B cell (primary cell): ENCODE results near the gene MAN2B1. TPM values are rescaled to one million over a fixed set of nuclear protein-coding genes. Genes with fewer than 3 reads are reported as not detected.

Source experiments
- ATAC-seq: fragments of 200-7000 bp; cut with Tn5 transposase; one replicate; pipeline ENCODE4 v1.10.0; 2021; ENCODE audit warnings: low read depth, mild to moderate bottlenecking, moderate number of reproducible peaks, moderate library complexity
- CTCF ChIA-PET: fragments of 350-600 bp; sonication (Branson Sonifier 250); formaldehyde crosslinking; loops from one replicate; lab custom pipeline; 2021; ENCODE audit warnings: antibody characterized with exemption, inconsistent platforms; lab: Charles Lee
- POLR2A ChIA-PET: fragments of 350-600 bp; sonication (Branson Sonifier 250); formaldehyde crosslinking; loops from one replicate; lab custom pipeline; 2021; ENCODE audit warnings: antibody characterized with exemption; lab: Charles Lee
- DNase-seq: peaks from one replicate; pipeline ENCODE4 v3.0.0; 2013
- H2AFZ ChIP-seq: 2 replicates; pipeline ENCODE4 v1.6.1; 2012; ENCODE audit warnings: mild to moderate bottlenecking, low read depth, low read length; ENCODE audit not compliant: insufficient read depth, poor library complexity, severe bottlenecking
- H3K27ac ChIP-seq, 2 donors: 1 replicate in 1 of 2; 2 replicates in 1 of 2; pipeline ENCODE4 v1.5.1; 2012 to 2013; ENCODE audit warnings: low read length in 2 of 2, mild to moderate bottlenecking in 2 of 2, moderate library complexity in 1 of 2
- H3K27me3 ChIP-seq, 4 experiments: fragments of 200-600 bp in 1 of 4; sonication (generic) in 1 of 4; replicated peaks in 1 of 4; 1 replicate in 2 of 4; 2 replicates in 2 of 4; pipeline versions ENCODE4 v1.6.1 to v1.7.0; 2013 to 2016; ENCODE audit warnings: low read length in 3 of 4, mild to moderate bottlenecking in 2 of 4, mixed read lengths in 1 of 4, moderate library complexity in 1 of 4; ENCODE audit not compliant: insufficient read depth in 4 of 4, control insufficient read depth in 3 of 4; ENCODE audit errors: control extremely low read depth in 1 of 4
- H3K36me3 ChIP-seq, 2 experiments: replicated peaks in 1 of 2; 1 replicate in 1 of 2; 2 replicates in 1 of 2; pipeline versions ENCODE4 v1.6.1 to v1.7.1; 2013; ENCODE audit warnings: low read length in 1 of 2; ENCODE audit not compliant: insufficient read depth in 2 of 2, control insufficient read depth in 1 of 2; ENCODE audit errors: control extremely low read depth in 1 of 2, extremely low read depth in 1 of 2
- H3K4me1 ChIP-seq, 2 donors: fragments of 200-600 bp in 1 of 2; sonication (generic) in 1 of 2; 1 replicate in 1 of 2; 2 replicates in 1 of 2; pipeline versions ENCODE4 v1.5.1 to v1.6.1; 2013 to 2017; ENCODE audit warnings: low read length in 2 of 2; ENCODE audit not compliant: control insufficient read depth in 2 of 2, insufficient read depth in 2 of 2
- H3K4me2 ChIP-seq: replicated peaks from 2 replicates; pipeline ENCODE3; 2012; ENCODE audit warnings: mild to moderate bottlenecking, low read depth, low read length; ENCODE audit not compliant: poor library complexity, severe bottlenecking
- H3K4me3 ChIP-seq, 5 experiments: fragments of 200-600 bp in 1 of 5; sonication (generic) in 1 of 5; 1 replicate in 3 of 5; 2 replicates in 2 of 5; pipeline versions ENCODE4 v1.5.1 to v1.7.0; 2011 to 2016; ENCODE audit warnings: low read length in 4 of 5, mild to moderate bottlenecking in 4 of 5, low read depth in 2 of 5, control low read depth in 1 of 5, moderate library complexity in 1 of 5; ENCODE audit not compliant: insufficient read depth in 1 of 5; ENCODE audit errors: control extremely low read depth in 1 of 5, extremely low read depth in 1 of 5
- H3K79me2 ChIP-seq: fragments of 200-600 bp; sonication (generic); one replicate; pipeline ENCODE4 v1.6.0; 2016; ENCODE audit warnings: low read length; ENCODE audit not compliant: control insufficient read depth, insufficient read depth
- H3K9ac ChIP-seq: fragments of 200-600 bp; sonication (generic); 2 replicates; pipeline ENCODE4 v1.6.1; 2017; ENCODE audit warnings: mild to moderate bottlenecking, low read length, moderate library complexity
- H3K9me3 ChIP-seq, 3 donors: one replicate each; pipeline versions ENCODE4 v1.6.1 to v1.7.1; 2013; ENCODE audit warnings: low read length in 2 of 3; ENCODE audit not compliant: control insufficient read depth in 2 of 3, insufficient read depth in 1 of 3; ENCODE audit errors: control extremely low read depth in 1 of 3
- H4K20me1 ChIP-seq: 2 replicates; pipeline ENCODE4 v1.6.0; 2012; ENCODE audit warnings: mild to moderate bottlenecking, low read length; ENCODE audit not compliant: insufficient read depth, control insufficient read depth, poor library complexity, severe bottlenecking
- H3K27ac Mint-ChIP-seq: one replicate; pipeline ENCODE4 v1.8.0; 2021; ENCODE audit warnings: mixed read lengths
- H3K27me3 Mint-ChIP-seq: one replicate; pipeline ENCODE4 v1.8.0; 2021; ENCODE audit warnings: mixed read lengths
- H3K4me1 Mint-ChIP-seq: one replicate; pipeline ENCODE4 v1.8.0; 2021; ENCODE audit warnings: mixed read lengths
- H3K4me3 Mint-ChIP-seq: one replicate; pipeline ENCODE4 v1.8.0; 2021; ENCODE audit warnings: mixed read lengths
- H3K9me3 Mint-ChIP-seq: one replicate; pipeline ENCODE4 v1.8.0; 2022; ENCODE audit warnings: mixed read lengths; ENCODE audit not compliant: insufficient read depth
- CTCF ChIP-seq: fragments of 200-600 bp; IDR thresholded peaks from one replicate; pipeline ENCODE4 v1.8.0; 2022; ENCODE audit warnings: antibody characterized with exemption, mild to moderate bottlenecking
- EZH2 ChIP-seq: IDR thresholded peaks from 2 replicates; pipeline ENCODE4 v1.6.1; 2012; ENCODE audit warnings: borderline replicate concordance, low read depth, mild to moderate bottlenecking, moderate library complexity, low read length; ENCODE audit not compliant: insufficient read depth, poor library complexity, severe bottlenecking
- WGBS: methylation state at CpG from one replicate; pipeline ENCODE4 v1.1.5; 2013; ENCODE audit warnings: missing lambda C conversion rate; ENCODE audit not compliant: insufficient coverage; 5-methylcytosine and 5-hydroxymethylcytosine counted together
- intact Hi-C: fragments of 100-400 bp; cut with micrococcal nuclease; formaldehyde crosslinking; loops from one replicate; pipeline ENCODE4 v1.10.0; 2022
- polyA plus RNA-seq: library from polyadenylated mRNA; depleted of rRNA; stranded (reverse); fragments of >200 nt; gene quantifications from 2 replicates; pipeline ENCODE4 v1.2.3, GENCODE V29; 2012
- total RNA-seq, 2 donors: library from RNA; stranded (reverse); fragments of 120-200 nt in 1 of 2; gene quantifications; 1 replicate in 1 of 2; 2 replicates in 1 of 2; pipeline versions ENCODE4 v1.2.3 to v1.2.4, GENCODE V29; 2013 to 2022

Gene MAN2B1
- total and polyA plus RNA-seq, 2 donors (not counting 1 experiment from before 2014, with no cell fraction given), result 183 to 256 TPM

- H3K4me2 ChIP-seq, result peak overlapping the region; percentile 86
Observed at GRCh38 chr19:12667731-12668302, 1.3 kb upstream of the MAN2B1 start.

More at GRCh38 chr19:12667731-12668302, 1.3 kb upstream of the MAN2B1 start:
- ATAC-seq (no peak), DNase-seq (no peak)
- WGBS, result 88% methylated on average over 2 of the region's 4 CpGs
- H3K27ac ChIP-seq, result peak overlapping the region in 1 of 2 donors; percentile 14
- peak overlapping the region; percentile 100 for H3K27ac Mint-ChIP-seq
- H2AFZ ChIP-seq, result no peak overlapping the region
- no peaks in the 10 kb centered on the region for H3K27me3 ChIP-seq
- peak overlapping the region; percentile 98 for H3K4me3 Mint-ChIP-seq
- TF ChIP-seq EZH2, result no peak
- TF ChIP-seq CTCF, result no peak
- H3K4me1 Mint-ChIP-seq, result peaks cover 71% of the 10 kb centered on the region
- no peaks in the 10 kb centered on the region for H3K9me3 ChIP-seq
- H3K4me3 ChIP-seq, result no peak overlapping the region
- H3K9ac ChIP-seq, result no peak overlapping the region
- ChIA-PET POLR2A (interaction anchor here (0.5 to 3.7 kb wide), 4 partner anchors 54 to 632 kb away, joined by 3 to 16 read pairs (median 6); partner anchors contain the start of gene ZNF433), CTCF (interaction anchor here (1.0 to 5.7 kb wide), 3 partner anchors 28 to 179 kb away, joined by 4 to 82 read pairs (median 9); no protein-coding TSS in a partner anchor)
- H3K36me3 ChIP-seq, result peaks cover 0 to 32% of the 10 kb centered on the region in 2 experiments
- intact Hi-C loops, result loop anchor here (5.0 kb wide), 2 partner anchors 54 to 226 kb away; partner anchors contain the start of genes TNPO2 and ZNF443
- peaks cover 77% of the 10 kb centered on the region for H3K79me2 ChIP-seq
- no peaks in the 10 kb centered on the region for H3K9me3 Mint-ChIP-seq
- peaks cover 37 to 60% of the 10 kb centered on the region in 2 donors for H3K4me1 ChIP-seq
- H4K20me1 ChIP-seq, result peaks cover 31% of the 10 kb centered on the region
- H3K27me3 Mint-ChIP-seq, result no peaks in the 10 kb centered on the region
